ENCODE measurements around the gene PTPN11. TPM values are rescaled to one million over a fixed set of nuclear protein-coding genes. Genes with fewer than 3 reads are reported as not detected.
"Not testable (repeated sequence)": the region's sequence is repeated elsewhere in the genome, so short reads cannot be mapped to it uniquely, and the experiment has no call there.

The PTPN11 gene
- total RNA-seq, 2 donors from 2014 or later, result 61.0 to 61.3 TPM

DNA sequence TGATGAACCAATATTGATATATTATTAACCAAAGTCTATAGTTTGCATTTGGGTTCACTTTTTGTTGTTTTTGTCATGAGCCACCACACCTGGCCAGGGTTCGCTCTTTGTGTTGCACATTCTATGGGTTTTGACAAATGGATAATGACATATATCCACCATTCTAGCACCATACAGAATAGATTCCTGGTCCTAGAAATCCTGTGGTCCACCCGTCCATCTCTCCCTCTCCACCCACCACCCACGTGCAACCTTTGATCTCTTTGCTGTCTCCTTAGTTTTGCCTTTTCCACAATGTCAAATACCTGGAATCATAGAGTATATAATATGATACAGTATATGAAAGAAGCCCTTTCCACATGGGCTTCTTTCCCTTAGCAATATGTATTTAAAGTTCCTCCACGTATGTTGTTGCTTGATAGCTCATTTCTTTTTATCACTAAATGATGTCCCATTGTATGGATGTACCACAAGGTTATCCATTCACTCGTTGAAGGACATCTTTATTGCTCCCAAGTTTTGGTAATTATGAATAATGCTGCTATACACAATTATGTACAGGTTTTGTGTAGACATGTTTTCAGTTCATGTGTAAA lies 16.7 kb upstream of the PTPN11 start:
- no peak for DNase-seq (ENCODE audit: low spot score)
- 53% methylated on average over 5 of the region's 5 CpGs for WGBS
- Histone ChIP-seq H3K9me3 (no peaks in the 10 kb centered on the region), H3K27me3 (replicated peaks; ENCODE audit: insufficient read depth) (no peaks in the 10 kb centered on the region), H3K27ac (no peak overlapping the region), H3K4me3 (no peak overlapping the region), H3K4me1 (replicated peaks) (no peaks in the 10 kb centered on the region), H3K36me3 (peaks cover 0 to 13% of the 10 kb centered on the region in 2 donors)
- TF ChIP-seq POLR2AphosphoS5 (IDR thresholded peaks at IDR 0.05), result no peak
- TF ChIP-seq, protein P1, sequence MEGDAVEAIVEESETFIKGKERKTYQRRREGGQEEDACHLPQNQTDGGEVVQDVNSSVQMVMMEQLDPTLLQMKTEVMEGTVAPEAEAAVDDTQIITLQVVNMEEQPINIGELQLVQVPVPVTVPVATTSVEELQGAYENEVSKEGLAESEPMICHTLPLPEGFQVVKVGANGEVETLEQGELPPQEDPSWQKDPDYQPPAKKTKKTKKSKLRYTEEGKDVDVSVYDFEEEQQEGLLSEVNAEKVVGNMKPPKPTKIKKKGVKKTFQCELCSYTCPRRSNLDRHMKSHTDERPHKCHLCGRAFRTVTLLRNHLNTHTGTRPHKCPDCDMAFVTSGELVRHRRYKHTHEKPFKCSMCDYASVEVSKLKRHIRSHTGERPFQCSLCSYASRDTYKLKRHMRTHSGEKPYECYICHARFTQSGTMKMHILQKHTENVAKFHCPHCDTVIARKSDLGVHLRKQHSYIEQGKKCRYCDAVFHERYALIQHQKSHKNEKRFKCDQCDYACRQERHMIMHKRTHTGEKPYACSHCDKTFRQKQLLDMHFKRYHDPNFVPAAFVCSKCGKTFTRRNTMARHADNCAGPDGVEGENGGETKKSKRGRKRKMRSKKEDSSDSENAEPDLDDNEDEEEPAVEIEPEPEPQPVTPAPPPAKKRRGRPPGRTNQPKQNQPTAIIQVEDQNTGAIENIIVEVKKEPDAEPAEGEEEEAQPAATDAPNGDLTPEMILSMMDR (IDR thresholded peaks at IDR 0.05), result no peak
- no peak for TF ChIP-seq POLR2A (IDR thresholded peaks at IDR 0.05)
- intact Hi-C loops (cut with DNase I), result no loop called here

DNA sequence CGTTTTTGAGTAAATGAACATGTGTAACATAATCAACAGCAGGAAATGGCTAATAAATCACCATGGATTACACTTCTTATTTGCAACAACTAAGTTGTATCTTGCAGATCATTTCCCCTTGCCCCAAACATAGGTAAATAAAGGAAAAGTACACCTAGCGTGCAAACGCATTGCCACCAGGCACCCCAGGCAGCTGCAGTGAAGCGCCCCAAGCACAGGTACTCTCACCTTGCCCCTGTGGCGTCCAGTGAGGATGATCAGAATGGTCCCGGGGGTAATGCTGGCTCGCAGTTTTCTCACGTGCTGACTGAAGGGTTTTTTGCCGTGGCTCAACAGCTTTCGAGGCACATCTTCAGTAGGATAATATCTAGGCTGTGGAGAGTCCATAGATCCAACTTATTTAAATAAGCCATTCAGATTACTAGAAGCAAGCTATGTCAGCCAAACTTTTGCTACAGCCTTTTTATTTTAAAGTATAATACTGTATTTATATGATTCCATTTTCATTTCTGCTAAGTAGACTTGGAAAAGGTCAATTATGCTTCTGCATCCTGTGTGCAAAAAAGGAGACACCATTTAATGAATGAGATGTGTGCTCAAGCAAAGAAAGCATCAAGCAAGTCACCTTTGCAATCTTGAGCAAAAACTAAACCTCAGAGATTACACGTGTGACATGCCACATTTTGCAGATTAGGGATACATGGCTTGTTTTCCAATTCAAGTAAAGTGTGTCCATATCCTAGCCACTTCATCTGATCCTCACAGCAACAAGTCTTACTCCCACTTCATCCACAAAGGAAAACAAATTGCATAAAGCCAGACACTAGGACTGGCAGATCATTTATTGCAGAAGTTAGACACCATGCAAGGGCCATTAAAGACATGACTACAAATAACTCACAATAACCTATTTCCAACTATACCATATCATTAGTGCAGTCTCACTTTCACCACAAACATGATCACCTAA lies 11.9 kb upstream of the PTPN11 start:
- Histone ChIP-seq H3K36me3 (peaks cover 4 to 15% of the 10 kb centered on the region in 2 donors), H3K4me1 (replicated peaks) (no peaks in the 10 kb centered on the region), H3K4me3 (no peak overlapping the region), H3K27me3 (replicated peaks; ENCODE audit: insufficient read depth) (no peaks in the 10 kb centered on the region), H3K9me3 (no peaks in the 10 kb centered on the region), H3K27ac (no peak overlapping the region)
- intact Hi-C loops (cut with DNase I), result no loop called here
- DNase-seq (ENCODE audit: low spot score), result no peak
- TF ChIP-seq, protein P1 (IDR thresholded peaks at IDR 0.05), result no peak
- TF ChIP-seq POLR2A (IDR thresholded peaks at IDR 0.05), result no peak
- no peak for TF ChIP-seq POLR2AphosphoS5 (IDR thresholded peaks at IDR 0.05)
- 81% methylated on average over 11 of the region's 11 CpGs for WGBS

DNA sequence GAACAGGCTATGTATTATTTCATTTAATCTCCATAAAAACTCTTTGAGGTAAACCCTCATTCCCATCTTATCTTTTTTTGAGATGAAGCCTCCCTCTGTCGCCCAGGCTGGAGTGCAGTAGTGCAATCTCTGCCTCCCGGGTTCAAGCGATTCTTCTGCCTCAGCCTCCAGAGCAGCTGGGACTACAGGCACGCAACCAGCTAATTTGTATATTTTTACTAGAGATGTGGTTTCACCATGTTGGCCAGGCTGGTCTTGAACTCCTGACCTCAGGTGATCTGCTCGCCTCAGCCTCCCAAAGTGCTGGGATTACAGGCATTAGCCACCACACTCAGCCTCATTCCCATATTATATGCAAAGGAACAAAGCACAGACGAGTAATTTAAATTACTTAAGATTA lies 11.1 kb upstream of the PTPN11 start:
- H3K9me3 ChIP-seq; intact Hi-C loops (cut with DNase I); DNase-seq (ENCODE audit: low spot score); H3K4me3 ChIP-seq; H3K4me1 ChIP-seq (replicated peaks); H3K27ac ChIP-seq; H3K27me3 ChIP-seq (replicated peaks; ENCODE audit: insufficient read depth): not testable (repeated sequence)
- H3K36me3 ChIP-seq, result peaks cover 4 to 15% of the 10 kb centered on the region in 2 donors
- WGBS, result 81% methylated on average over 6 of the region's 6 CpGs

DNA sequence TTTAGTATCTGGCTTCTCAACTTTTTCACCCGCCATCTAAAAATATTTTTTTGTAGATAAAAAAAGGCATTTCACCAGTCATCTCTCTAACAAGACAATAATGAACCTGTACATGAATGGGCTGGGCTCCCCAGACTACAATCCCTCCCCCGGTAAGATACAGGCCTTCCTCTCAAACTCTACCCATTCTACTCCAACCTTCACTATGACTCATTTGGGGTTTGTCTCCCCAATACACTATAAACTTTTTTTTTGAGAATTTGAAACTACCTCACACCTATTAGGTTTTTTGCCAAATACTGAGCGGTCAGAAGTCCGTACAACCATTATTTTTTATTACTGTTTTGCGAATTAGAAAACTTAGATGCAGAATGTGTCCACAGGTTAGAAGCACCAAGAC lies 10.1 kb upstream of the PTPN11 start:
- no peaks in the 10 kb centered on the region for H3K9me3 ChIP-seq
- H3K27me3 ChIP-seq (replicated peaks; ENCODE audit: insufficient read depth), result no peaks in the 10 kb centered on the region
- H3K4me3 ChIP-seq, result peak overlapping the region; percentile 53 to 60
- 19% methylated on average over 5 of the region's 5 CpGs for WGBS
- DNase-seq (ENCODE audit: low spot score), result no peak
- H3K36me3 ChIP-seq, result peaks cover 4 to 15% of the 10 kb centered on the region in 2 donors
- H3K4me1 ChIP-seq (replicated peaks), result no peaks in the 10 kb centered on the region
- TF ChIP-seq POLR2AphosphoS5 (IDR thresholded peaks at IDR 0.05) (no peak), POLR2A (IDR thresholded peaks at IDR 0.05) (no peak)
- TF ChIP-seq, protein P1 (IDR thresholded peaks at IDR 0.05), result no peak
- intact Hi-C loops (cut with DNase I), result no loop called here
- peak overlapping the region; percentile 81 to 86 for H3K27ac ChIP-seq

DNA sequence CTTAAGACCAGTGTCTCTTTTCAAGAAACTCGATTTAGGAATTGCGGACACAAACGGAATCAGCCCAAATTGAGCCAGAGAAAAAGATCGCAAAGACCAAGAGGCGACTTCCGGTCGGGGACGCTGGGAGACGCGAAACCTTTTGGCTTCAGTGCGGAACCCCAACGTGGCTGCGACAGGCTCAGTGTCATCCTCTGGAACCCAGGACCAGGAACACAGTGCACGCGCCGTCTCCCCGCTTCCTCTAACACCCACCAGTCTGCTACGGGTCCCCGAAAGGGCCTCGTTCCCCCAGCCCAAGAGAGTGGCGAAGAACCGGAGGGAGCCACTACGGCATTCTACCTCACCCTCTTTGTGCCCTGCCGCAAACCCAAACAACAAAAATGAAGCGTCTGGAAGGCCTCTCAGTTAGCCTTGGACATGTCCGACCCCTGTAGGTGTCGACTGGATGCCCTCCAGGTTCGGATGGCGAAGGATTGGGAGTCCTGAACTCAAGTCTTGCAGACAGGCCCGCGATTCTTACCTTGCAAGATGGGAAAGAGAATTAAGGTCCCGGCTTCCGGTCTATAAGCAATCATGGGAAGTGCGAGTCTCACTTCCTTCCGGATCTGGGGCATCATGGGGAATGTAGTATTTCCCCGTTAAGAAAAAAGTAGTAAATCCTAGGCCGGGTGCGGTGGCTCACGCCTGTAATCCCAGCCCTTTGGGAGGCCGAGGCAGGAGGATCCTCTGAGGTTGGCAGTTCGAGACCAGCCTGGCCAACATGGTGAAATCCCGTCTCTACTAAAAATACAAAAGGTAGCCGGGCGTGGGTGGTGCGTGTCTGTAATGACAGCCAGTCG lies 9.5 kb upstream of the PTPN11 start, which contains the start of gene RPL6:
RPL6 (minus strand) TSS at position 542 of the 842 bp plus-strand sequence. CDS start 949 bp downstream, outside the sequence.
- Histone ChIP-seq H3K4me1 (replicated peaks) (no peaks in the 10 kb centered on the region), H3K4me3 (peak within 1 kb of the TSS; percentile 53 to 60), H3K9me3 (no peaks in the 10 kb centered on the region), H3K36me3 (peaks cover 4 to 15% of the 10 kb centered on the region in 2 donors), H3K27ac (peak within 1 kb of the TSS; percentile 81 to 86), H3K27me3 (replicated peaks; ENCODE audit: insufficient read depth) (no peaks in the 10 kb centered on the region)
- intact Hi-C loops (cut with DNase I), result no loop called here
- 10% methylated on average over 46 of the region's 46 CpGs for WGBS
- DNase-seq (ENCODE audit: low spot score), result peak; percentile 87
- TF ChIP-seq, protein P1 (IDR thresholded peaks at IDR 0.05), result no peak
- TF ChIP-seq POLR2A (IDR thresholded peaks at IDR 0.05) (peak; percentile 61), POLR2AphosphoS5 (IDR thresholded peaks at IDR 0.05) (peak; percentile 95)

All from prostate gland (tissue), 2 donors.